Measurements from ENCODE around the gene TAB2.
"Not testable (repeated sequence)": the region's sequence is repeated elsewhere in the genome, so short reads cannot be mapped to it uniquely, and the experiment has no call there.

Gene TAB2

DNA sequence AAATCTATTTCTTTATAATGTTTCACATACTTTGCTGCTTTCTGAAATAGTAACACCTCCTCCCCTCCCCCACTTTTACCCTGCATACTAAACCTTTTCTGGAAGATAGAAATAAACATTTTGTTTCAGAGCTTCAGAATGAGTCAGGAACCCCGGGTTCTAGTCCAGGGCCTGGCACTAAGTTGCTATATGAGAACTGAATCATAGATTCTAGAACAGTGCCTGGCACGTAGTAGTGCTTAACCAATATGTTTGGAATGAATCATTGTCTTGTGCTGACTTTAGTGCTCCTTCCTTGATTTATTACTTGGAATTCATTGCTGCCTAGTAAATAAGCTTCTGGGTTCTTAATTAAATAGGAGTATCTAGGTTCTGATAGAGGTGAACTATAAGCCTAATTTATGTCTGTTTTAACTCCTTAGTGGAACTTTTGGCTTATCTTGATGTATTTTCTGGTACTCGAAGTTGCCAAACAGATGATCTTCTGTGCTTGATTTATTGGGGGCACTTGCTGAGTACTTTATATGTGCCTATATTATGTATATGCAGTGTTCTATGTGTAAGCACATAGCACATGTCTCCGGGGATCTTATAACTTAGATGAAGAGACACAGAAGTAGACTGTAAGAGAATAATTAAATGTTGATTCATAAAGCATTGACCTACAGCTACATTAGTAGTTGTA, 18.6 kb downstream of the TAB2 start:
- DNase-seq = no peak

DNA sequence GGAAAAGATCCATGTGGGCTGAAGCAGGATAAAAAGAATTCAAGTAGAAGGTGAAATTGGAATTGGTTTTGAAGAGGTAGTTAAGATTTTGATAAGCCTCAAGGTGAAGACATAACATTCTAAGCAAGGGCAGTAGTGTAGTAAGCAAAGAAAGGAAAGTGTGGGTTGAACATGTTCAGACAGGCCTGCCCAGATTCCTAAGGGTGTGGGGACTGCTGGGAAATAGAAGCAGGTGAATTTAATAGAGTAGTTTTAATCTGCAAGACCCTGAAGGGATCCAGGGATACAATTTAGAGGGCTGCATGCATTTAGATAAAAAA, 19.1 kb downstream of the TAB2 start:
- no peak for DNase-seq

DNA sequence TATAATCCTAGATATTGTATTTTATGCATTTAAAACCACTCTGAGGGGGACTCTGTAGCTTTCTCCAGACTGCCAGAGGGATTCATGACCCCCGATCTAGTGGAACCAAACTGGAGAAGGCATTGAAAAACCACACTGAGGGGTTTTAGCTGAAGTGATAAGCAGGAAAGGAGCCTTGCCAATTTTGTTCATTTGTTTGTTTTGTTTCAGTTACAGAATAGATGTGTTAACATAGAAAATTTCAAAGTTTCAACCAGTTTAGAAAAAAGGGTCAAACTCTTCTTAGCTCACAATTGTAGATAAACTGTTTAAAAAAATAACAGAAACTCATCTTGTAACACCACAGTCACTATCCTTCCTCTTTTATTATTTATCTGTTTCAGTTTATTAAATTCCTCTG, 19.8 kb downstream of the TAB2 start:
- DNase-seq = no peak

DNA sequence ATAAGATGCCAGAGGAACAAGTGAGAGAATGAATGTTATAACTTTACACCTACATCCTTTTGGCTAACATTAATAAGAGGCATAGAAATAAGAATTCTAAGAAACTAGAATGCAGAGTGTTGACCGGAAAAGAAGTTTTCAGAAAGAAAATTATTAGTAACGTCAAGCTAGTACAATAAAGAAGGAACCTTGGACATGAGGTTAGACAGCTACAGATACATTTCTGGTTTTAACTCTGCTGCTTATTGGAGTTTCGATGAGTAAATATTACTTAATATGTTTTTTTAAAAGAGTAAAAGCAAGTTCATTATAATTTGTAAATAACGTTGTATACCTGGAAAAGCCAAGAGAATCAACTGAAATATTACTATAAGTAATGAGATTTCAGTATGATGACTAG, 22.7 kb downstream of the TAB2 start:
- DNase-seq = no peak

DNA sequence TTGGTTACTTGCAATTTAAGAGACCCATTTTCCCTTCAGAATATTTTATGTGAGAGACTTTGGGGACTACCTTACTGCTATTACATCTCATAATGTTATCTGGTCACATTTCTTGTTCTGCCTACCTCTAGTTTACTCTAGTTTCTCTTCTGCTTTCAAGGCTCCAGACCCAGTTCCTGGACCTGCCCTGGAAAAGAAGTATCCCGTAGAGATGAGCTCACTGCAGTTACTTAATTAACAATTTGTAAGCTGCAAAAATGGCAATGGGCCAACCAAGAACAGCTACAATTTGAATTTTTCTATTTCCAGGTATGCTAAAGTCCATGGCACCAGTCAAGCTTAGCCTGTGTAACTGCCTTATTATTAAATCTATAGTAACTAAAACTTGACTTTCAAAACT, 25.0 kb downstream of the TAB2 start:
- DNase-seq = no peak

DNA sequence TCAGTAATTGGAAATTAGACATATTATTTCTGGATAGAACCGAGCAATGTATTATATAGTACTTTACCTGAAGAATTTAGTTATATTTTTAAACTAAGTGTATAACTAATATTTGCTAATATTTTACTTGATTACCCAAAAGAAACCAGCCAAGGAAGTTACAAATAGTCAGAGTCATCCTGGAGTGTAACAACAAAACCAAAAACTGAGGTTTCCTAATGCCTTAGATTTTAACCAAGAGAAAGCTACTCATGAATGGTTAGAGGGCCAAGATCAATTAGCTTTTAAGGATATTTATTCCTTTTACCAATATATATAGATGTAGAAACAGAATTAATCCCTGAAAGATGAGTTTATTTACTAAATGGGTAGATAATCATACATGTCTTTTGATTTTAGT, 26.0 kb downstream of the TAB2 start:
- DNase-seq = no peak

DNA sequence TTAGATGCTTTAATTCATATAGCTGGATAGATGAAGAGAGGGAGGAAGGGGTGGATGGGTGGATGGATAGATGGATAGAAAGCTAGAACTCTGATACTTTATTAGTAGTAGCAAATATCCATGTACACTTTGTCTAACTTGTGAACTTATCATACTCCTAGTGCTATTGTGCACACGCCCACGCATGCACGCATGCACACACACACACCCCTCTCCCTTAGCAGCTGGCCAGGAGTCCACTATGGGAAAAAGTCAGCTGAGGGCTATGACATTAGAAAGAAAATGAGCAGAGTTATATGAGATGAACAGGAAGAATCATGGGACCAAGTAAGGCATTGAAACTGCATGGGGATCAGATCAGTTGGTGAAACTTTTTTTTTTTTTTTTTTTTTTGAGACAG, 28.6 kb downstream of the TAB2 start:
- no peak for DNase-seq

DNA sequence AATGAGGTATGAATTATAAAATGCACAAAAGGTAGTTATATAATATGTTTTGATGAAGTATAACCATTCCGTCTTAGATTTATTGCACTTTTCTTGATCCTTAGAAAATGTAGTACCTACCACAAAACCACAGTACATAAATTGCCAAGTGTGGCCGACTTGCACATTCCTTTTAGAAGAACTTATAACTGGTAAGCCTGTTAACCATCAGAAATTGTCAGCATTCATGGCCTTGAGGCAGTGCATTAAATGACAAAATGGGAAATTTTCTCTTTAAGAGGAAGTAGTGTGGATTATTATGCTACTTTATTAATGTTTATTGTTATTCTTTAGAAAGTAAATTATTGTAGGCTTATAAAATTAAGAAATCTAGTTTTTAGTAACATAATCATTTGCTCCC, 29.6 kb downstream of the TAB2 start:
- no peak for DNase-seq

DNA sequence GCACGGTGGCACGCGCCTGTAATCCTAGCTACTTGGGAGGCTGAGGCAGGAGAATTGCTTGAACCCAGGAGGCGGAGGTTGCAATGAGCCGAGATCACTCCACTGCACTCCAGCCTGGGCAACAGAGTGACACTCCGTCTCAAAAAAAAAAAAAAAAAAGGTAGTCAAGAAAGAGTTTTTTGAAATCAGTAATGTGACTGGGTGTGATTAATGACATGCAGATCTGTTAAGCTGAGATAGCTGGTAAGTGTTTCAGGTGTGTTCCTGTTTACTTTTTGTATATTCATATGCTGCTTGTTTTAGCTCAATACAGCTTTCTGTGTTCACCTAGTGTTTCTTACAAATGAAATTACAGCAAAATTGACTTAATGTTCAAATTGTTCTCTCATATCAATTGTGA, 31.8 kb downstream of the TAB2 start:
- not testable (repeated sequence) for DNase-seq

DNA sequence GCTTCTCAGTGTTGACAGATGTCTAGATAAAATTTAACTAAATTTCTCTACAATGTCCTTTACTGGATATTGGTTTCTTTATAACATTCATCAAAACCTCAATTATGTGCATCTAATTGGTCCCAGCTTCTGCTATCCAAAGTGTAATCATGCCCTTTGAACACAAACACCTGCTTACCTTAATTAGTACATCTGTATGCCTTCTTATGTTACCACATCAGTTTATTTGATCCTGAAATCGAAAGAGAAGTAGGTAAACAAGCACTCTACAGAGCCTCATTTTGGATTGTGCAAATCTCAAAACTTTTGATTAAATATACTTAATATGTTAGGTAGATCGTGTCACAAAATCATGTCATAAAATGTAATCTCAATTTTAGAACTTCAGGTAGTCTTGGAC, 36.5 kb downstream of the TAB2 start:
- DNase-seq = no peak

DNA sequence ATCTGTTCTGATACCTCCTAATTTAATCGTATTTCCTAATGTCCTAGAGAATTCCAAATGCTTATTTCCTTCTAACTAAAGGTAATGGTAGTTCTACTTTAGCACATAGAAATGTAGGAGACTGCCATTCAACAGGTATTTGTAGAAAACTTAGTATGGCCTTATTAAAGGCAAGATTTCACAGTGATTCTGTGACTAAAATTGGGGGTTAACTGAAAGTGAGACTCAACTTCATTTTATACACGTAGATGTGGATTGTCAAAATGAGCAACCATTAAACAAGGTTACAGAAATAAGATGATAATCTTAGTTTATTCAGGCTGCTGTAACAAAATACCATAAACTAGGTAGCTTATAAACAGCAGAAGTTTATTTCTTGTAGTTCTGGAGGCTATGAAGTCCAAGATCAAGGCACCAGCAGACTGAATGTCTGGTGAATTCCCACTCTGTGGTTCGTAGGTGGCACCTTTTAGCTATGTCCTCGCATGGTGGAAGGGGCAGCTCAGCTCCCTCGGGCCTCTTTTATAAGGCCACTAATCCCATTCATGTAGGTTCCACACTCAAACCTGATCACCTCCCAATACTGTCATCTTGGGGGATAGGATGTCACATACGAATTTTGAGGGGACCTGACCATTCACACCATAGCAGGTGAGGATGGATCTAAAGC, 38.7 kb downstream of the TAB2 start:
- no peak for DNase-seq

DNA sequence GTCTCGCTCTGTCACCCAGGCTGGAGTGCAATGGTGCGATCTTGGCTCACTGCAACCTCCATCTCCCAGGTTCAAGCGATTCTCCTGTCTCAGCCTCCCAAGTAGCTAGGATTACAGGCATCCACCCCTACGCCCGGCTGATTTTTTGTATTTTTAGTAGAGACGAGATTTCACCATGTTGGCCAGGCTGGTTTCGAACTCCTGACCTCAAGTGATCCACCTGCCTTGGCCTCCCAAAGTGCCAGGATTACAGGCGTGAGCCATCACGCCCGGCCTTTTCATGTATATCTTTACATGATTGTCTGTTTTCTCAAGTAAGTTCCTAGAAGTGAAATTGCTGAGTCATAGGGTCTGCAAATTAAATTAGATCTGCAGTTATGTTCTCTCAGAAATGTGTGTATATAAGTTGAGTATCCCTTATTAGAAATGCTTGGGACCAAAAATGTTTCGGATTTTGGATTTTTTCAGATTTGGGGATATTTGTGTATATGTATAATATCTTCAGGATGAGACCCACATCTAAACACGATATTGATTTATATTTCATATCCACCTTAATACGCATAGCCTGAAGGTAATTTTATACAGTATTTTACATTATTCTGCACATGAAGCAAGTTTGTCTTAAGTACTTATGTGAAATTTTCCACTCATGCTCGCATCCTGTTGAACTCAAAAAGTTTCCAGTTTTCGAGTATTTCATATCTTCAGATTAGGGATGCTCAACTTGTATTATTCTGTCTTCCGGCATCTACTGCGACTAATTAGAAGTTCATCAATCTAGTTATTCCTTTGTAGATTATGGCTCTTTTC, 40.4 kb downstream of the TAB2 start:
- no peak for DNase-seq

DNA sequence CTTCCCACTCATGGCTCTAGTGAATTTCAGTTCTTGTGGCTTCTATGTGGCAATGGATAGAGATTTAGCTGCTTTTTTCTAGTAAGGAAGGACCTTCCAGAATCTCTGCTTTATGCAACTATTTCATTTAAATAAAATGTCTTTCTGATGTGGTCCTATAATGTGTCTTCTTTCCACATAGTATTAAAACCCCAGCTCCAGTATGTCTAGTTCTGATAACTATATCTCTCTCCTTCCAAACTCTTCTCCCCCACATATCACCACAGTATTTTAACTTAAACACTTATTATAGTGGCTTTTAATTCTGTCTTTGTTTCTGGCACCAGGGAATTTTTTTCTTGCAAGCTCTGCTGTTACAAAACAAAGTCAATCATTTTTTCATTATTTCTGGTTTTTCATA, 41.9 kb downstream of the TAB2 start:
- no peak for DNase-seq

DNA sequence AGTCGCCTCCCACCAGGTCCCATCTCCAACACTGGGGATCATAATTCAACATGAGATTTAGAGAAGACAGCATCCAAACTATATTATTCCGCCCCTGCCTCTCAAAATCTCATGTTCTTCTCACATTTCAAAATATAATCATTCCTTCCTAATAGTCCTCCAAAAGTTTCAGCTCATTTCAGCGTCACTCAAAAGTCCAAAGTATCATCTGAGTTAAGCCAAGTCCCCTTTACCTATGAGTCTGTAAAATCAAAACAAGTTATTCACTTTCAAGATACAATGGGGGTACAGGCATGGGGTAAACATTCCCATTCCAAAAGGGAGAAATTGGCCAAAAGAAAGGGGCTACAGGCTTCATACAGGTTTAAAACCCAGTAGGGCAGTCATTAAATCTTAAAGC, 43.0 kb downstream of the TAB2 start:
- DNase-seq = no peak

DNA sequence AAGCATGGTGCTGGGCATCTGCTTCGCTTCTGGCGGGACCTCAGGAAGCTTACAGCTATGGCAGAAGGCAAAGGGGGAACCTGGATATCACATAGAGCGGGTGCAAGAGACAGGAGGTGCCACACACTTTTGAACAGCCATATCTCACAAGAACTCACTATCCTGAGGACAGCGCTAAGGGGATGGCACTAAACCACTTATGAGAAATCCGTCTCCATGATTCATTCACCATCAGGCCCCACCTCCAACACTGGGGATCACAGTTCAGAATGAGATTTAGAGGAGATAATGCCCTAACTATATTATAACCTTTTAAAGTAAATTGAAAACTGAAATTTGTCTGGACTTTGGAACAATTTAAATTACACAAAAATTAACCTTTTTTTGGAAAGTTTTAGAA, 44.8 kb downstream of the TAB2 start:
- DNase-seq = no peak

DNA sequence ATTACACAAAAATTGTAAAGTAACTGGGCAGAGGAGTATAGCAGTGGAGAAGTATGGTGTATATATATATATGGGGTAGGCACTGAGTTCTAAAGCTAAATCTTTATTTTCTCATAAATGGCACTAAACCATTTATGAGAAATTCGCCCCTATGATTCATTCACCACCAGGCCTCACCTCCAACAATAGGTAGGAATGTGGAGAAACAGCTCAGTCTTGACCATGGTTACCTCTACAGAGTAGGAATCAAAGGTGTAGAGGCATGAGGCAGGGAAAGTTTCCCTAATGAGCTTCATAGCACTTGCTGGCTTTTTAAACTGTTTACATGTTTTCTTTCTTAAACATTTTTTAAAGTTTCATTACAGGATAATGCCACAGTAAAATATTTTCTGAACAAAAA, 45.6 kb downstream of the TAB2 start:
- no peak for DNase-seq

DNA sequence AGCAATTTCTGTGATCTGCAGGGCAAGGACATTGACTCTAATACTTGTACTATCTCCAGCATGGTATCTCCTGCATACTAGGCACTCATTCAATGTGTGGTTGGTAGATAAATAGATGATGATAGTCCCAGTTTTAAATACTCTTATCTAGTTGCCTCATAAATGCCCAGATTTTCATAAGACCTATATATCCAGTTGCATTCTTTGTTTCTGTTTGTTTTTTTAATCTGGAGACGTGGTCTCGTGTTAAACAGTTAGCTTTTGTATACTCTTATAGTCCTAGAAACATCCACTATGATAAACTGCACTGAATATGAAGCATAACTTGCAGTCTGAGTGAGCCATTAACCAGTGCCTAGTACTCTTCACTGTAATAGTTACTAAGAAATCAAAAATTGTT, 47.0 kb downstream of the TAB2 start:
- no peak for DNase-seq

DNA sequence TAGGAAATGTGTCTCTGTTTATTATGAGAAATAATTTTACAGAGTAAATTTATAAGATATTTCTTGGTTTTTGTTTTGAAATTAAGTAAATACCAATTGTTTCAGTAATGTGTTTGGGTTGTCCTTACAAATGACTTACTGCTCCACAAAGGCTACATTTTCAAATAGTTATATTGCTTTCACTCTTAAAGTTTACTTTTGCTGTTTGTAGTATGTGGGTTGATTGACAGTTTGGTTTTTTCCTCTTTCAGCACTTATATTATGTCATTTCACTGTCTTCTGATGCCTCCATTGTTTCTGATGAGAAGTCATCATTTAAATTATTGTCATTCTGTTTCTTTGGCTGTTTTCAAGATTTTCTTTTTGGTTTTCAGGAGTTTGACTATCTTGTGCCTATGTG, 47.7 kb downstream of the TAB2 start:
- DNase-seq = no peak

DNA sequence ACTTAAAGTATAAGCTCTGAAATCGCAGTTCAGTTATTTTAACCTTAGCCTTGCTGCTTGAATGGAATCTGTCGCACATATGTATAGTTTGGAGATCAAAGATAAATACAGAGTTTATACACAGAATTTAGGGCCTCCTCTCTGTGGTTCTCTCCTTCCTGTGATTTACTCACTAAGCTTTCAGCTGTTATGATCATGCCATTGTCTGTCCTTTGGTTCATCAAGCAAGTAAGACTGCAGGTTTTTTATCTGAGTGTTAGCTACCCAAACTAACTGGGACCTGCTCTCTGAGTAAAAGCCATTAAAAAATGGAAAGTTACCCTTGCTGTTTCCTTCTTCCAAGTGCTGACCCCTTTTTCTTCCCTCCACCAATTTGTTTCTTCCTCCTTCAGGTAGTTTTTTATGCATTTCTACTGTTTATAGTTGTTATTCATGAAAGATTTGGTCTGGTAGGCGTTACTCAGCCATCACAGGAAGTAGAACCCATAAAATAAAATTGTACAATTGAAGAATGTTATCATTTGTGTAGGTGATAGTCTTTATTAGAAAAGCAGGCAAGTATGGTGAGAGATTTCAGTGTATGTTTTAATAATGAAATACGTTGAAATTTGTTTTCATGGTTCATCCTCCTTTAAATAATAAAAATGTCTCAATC, 48.9 kb downstream of the TAB2 start:
- no peak for DNase-seq

DNA sequence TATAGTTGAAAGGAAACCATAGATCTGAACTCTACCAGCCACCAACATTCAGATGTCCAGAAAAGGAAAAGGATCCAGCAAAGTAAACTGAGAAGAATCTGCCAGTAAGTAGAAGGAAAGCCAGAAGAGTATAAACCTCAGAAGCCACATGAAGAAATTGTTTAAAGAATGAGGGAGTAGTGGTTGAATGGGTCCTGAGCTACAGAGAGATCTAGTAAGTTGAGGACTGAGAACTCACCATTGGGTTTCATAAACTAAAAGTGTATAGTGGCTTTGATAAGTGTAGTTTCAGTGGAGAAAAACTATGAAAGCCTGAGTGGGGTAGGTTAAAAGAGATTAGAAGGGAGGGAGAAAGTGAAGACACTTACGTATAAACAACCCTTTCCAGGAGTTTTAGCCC, 50.6 kb downstream of the TAB2 start:
- DNase-seq = no peak

DNA sequence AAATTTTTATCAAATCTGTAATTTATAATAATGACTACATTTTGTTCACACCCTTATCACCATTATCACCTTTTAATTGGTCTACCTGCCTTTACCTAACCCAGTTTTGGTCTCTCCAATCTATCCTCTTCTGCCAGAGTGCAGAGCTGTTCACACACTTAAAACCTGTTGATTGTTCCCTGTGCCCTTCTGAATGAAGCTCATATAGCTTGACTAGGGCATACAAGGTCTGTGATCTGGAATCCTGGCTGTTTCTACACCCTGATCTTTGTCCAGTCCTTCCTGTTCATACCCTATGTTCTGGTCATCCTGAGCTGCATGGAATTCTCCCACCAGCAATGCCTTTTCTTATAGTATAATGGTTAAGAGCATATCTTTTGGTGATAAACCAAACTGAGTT, 53.6 kb downstream of the TAB2 start:
- DNase-seq = no peak

DNA sequence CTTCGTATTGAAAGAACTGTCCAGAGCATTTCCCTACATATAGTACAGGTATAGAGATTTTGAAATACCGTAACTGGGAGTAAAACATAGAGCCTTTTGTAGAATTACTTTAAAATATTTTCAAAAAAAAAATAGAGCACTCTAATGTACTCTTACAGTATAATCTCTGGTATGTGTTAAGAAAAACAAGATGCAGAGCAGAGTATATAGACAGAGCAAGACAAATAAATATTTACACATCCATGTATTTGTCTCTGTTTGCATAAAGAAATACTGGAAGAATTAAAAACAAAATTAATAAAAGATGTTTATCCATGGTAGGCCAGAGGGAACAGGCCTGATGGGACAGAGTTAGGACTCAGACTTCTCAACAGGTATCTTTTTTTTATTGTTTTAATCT, 54.5 kb downstream of the TAB2 start:
- DNase-seq = no peak

DNA sequence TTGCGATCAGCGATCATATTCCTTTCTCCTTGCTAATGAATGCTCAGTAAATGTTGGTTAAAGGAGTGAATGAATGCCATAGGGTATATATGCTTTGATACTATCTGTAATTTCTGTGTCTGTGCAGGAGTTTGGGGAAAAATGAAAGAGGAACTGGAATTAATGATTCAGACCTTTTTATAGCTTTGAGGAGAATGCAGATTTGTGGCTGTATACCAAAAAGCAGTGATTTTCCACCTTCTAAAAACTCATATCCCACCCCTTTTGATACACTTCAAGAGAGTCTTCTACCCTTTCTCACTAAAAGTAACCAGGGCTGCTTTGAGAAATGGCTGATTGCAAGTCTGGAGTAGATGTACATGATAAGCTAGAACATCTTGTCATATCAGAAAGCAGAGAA, 56.0 kb downstream of the TAB2 start:
- DNase-seq = no peak

DNA sequence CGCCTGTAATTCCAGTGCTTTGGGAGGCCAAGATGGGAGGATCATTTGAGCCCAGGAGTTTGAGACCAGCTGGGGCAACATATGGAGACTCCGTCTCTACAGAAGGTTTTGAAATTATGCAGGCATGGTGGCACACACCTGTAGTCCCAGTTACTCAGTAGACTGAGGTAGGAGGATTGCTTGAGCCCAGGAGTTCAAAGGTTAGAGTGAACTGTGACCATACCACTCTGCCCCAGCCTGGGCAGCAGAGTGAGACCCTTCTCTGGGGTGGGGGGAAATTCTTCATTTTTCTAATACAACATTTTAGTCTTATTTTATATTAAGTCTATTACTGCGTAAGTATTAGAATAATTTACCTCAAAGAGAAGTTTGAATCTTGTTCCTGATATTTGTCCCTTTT, 62.5 kb downstream of the TAB2 start:
- no peak for DNase-seq

Data from NCI-H187 treated with DMSO at 0.1 percent for 48 hours (cell line).